Calu3 (cell line): ENCODE results near the gene FAM83D. TPM values are rescaled to one million over a fixed set of nuclear protein-coding genes. Genes with fewer than 3 reads are reported as not detected.

Experiments
- BruUV-seq: library from RNA; stranded (reverse); fragments of 400-500 nt; replicated peaks from 2 replicates; lab custom pipeline; 2021; lab: Mats Ljungman, UMichigan
- CTCF ChIA-PET: fragments of 300-600 bp; sonication (Branson Sonifier 250); formaldehyde crosslinking; loops from one replicate; lab custom pipeline; 2022; ENCODE audit warnings: antibody characterized with exemption; lab: Charles Lee
- DNase-seq: peaks from one replicate; pipeline ENCODE4 v3.0.0; 2022
- H3K27ac Mint-ChIP-seq: one replicate; pipeline ENCODE4 v1.8.0; 2022; ENCODE audit warnings: mixed read lengths; ENCODE audit not compliant: unreplicated experiment
- H3K27me3 Mint-ChIP-seq: one replicate; pipeline ENCODE4 v1.8.0; 2022; ENCODE audit warnings: mixed read lengths; ENCODE audit not compliant: unreplicated experiment
- H3K36me3 Mint-ChIP-seq: one replicate; pipeline ENCODE4 v1.8.0; 2022; ENCODE audit warnings: mild to moderate bottlenecking, moderate library complexity, mixed read lengths; ENCODE audit not compliant: insufficient read depth, unreplicated experiment
- H3K4me1 Mint-ChIP-seq: one replicate; pipeline ENCODE4 v1.8.0; 2022; ENCODE audit warnings: mild to moderate bottlenecking, low read depth, mixed read lengths; ENCODE audit not compliant: unreplicated experiment
- H3K4me3 Mint-ChIP-seq: one replicate; pipeline ENCODE4 v1.8.0; 2022; ENCODE audit warnings: mild to moderate bottlenecking, low read depth, moderate library complexity, mixed read lengths; ENCODE audit not compliant: unreplicated experiment
- H3K9me3 Mint-ChIP-seq: one replicate; pipeline ENCODE4 v1.8.0; 2022; ENCODE audit warnings: low read depth, mixed read lengths; ENCODE audit not compliant: unreplicated experiment
- CTCF ChIP-seq: fragments of 200-600 bp; IDR thresholded peaks from one replicate; pipeline ENCODE4 v1.8.0; 2022; ENCODE audit warnings: antibody characterized with exemption; ENCODE audit not compliant: unreplicated experiment
- intact Hi-C: fragments of 100-400 bp; cut with micrococcal nuclease; formaldehyde crosslinking; loops from one replicate; pipeline ENCODE4 v1.10.0; 2022; ENCODE audit not compliant: unreplicated experiment
- total RNA-seq: library from RNA; stranded (reverse); gene quantifications from 2 replicates; pipeline ENCODE4 v1.2.3, GENCODE V29; 2022

The FAM83D gene
- total RNA-seq, 1 experiment from 2014 or later = 84.0 TPM

DNA sequence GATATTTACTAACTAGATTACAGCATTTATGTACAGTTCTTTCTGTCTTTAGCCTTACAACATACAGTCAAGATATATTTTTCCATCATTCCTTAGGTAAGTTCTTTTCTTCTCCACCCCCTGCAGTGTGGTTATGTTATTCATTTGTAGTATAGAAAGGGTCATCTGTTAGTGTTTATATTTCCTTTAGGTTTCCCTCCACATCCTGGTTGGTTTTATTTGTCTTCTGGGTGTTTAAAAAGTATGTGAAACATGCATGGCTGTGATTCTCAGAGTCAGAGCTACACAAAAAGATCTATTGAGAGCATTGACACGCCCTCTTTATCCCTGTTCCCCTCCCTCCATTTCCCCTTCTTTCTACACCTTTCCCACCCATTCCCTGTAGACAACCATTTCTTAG is 56.1 kb downstream of the FAM83D start:
- Mint-ChIP-seq H3K4me1 (peaks cover 41% of the 10 kb centered on the region), H3K4me3 (peak overlapping the region; percentile 43), H3K27me3 (no peaks in the 10 kb centered on the region), H3K9me3 (no peaks in the 10 kb centered on the region), H3K27ac (peak overlapping the region; percentile 73), H3K36me3 (peaks cover 16% of the 10 kb centered on the region)
- no peak for TF ChIP-seq CTCF
- no TSS peak for BruUV-seq
- DNase-seq = peak; percentile 24
- intact Hi-C loops = loop anchor here (1.0 kb wide), 1 partner anchor 19 kb away; no protein-coding TSS in a partner anchor
- CTCF ChIA-PET = interaction anchor here (0.8 kb wide), 1 partner anchor 21 kb away, joined by 3 read pairs; no protein-coding TSS in a partner anchor

DNA sequence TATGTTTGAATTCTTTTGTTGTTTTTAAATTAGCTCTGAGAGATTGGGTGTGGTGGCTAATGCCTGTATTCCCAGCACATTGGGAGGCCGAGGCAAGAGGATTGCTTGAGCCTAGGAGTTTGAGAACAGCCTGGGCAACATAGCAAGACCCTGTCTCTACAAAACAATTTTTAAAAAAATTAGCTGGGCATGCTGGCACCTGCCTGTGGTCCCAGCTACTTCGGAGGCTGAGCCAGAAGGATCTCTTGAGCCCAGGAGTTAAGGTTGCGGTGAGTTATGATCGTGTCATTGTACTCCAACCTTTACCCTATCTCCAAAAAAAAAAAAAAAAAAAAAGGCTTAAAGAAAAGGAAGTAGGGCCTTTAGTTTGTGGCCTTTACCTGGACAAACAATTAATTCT is 58.8 kb downstream of the FAM83D start:
- no peak for TF ChIP-seq CTCF
- CTCF ChIA-PET = interaction anchor here (0.6 to 1.4 kb wide), 3 partner anchors 12 to 241 kb away, joined by 3 to 5 read pairs (median 4); no protein-coding TSS in a partner anchor
- intact Hi-C loops = no loop called here

GRCh38 chr20:38985603-38986170 is 59.5 kb downstream of the FAM83D start:
- TF ChIP-seq CTCF = no peak
- BruUV-seq = no TSS peak
- intact Hi-C loops = no loop called here
- H3K27me3 Mint-ChIP-seq = no peaks in the 10 kb centered on the region
- DNase-seq = peak; percentile 16
- H3K9me3 Mint-ChIP-seq = no peaks in the 10 kb centered on the region
- H3K4me3 Mint-ChIP-seq = peak overlapping the region; percentile 4
- H3K27ac Mint-ChIP-seq = peak overlapping the region; percentile 27
- peaks cover 41% of the 10 kb centered on the region for H3K4me1 Mint-ChIP-seq
- H3K36me3 Mint-ChIP-seq = peaks cover 22% of the 10 kb centered on the region
- CTCF ChIA-PET = interaction anchor here (1.1 kb wide), 2 partner anchors 19 to 60 kb away, joined by 3 read pairs; partner anchors contain the start of gene FAM83D

More for the DNA sequence above, 58.8 kb downstream of the FAM83D start:
- H3K27me3 Mint-ChIP-seq = no peaks in the 10 kb centered on the region
- no TSS peak for BruUV-seq
- DNase-seq = no peak
- H3K36me3 Mint-ChIP-seq = peaks cover 22% of the 10 kb centered on the region
- H3K9me3 Mint-ChIP-seq = no peaks in the 10 kb centered on the region
- H3K27ac Mint-ChIP-seq = peak overlapping the region; percentile 27
- H3K4me3 Mint-ChIP-seq = peak overlapping the region; percentile 4
- H3K4me1 Mint-ChIP-seq = peaks cover 41% of the 10 kb centered on the region

DNA sequence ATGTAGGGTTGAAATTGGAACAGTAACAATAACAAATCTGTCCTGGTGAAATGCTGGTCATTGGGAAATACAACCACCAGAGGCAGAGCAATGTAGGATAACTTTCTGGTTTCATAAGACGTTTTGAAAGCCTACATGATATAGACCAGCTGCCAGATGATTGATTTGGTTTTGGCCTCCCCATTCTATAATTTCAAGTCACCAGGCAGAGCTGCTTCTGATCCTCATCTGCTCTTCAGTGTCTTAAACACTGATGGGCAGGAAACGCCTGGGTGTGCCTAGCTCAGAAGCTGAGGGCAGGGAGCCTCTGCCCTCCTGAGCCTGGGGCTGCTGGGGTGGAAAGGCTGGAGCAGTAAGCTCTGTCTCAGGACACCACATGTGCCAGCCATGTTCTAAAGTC is 60.4 kb downstream of the FAM83D start:
- peaks cover 31% of the 10 kb centered on the region for H3K4me1 Mint-ChIP-seq
- CTCF ChIA-PET = interaction anchor here (1.1 kb wide), 1 partner anchor 20 kb away, joined by 3 read pairs; no protein-coding TSS in a partner anchor

More for the DNA sequence above, 60.4 kb downstream of the FAM83D start:
- peaks cover 22% of the 10 kb centered on the region for H3K36me3 Mint-ChIP-seq
- H3K27ac Mint-ChIP-seq = no peak overlapping the region
- no peaks in the 10 kb centered on the region for H3K9me3 Mint-ChIP-seq
- no peak for TF ChIP-seq CTCF
- no peak for DNase-seq
- no TSS peak for BruUV-seq
- H3K27me3 Mint-ChIP-seq = no peaks in the 10 kb centered on the region
- intact Hi-C loops = no loop called here
- no peak overlapping the region for H3K4me3 Mint-ChIP-seq
